HepG2 (cell line): ENCODE data around the gene NXN. TPM values are rescaled to one million over a fixed set of nuclear protein-coding genes. Genes with fewer than 3 reads are reported as not detected.

Source experiments
- DMAP1 ChIP-seq: IDR thresholded peaks from 2 replicates; pipeline ENCODE4 v1.6.1; 2016
- GABPA ChIP-seq, 2 experiments: IDR thresholded peaks; 2 replicates each; pipeline ENCODE4 v1.6.1; 2011 to 2016; ENCODE audit warnings: low read depth in 2 of 2, low read length in 1 of 2, missing biosample characterization in 1 of 2, missing genetic modification characterization in 1 of 2
- GATAD2A ChIP-seq: IDR thresholded peaks from 2 replicates; pipeline ENCODE4 v1.6.1; 2016
- KLF13 ChIP-seq: sonication (generic); formaldehyde crosslinking; IDR thresholded peaks from 2 replicates; pipeline ENCODE4 v1.4.0; 2020; ENCODE audit warnings: mild to moderate bottlenecking, missing genetic modification reagents
- NFYC ChIP-seq: IDR thresholded peaks from 2 replicates; pipeline ENCODE4 v1.6.1; 2016; ENCODE audit warnings: missing genetic modification reagents, missing compliant biosample characterization
- NR2F2 ChIP-seq: IDR thresholded peaks from 2 replicates; pipeline ENCODE4 v1.6.1; 2012; ENCODE audit warnings: low read depth, inconsistent platforms, borderline replicate concordance
- TCF7 ChIP-seq: sonication (generic); IDR thresholded peaks from 2 replicates; pipeline ENCODE4 v1.6.1; 2016; ENCODE audit warnings: antibody characterized with exemption, low read depth
- TGIF2 ChIP-seq: IDR thresholded peaks from 2 replicates; pipeline ENCODE4 v1.6.1; 2016; ENCODE audit warnings: control low read depth, missing compliant biosample characterization
- TP53 ChIP-seq: sonication (generic); formaldehyde crosslinking; conservative IDR thresholded peaks from 2 replicates; pipeline ENCODE4 v1.4.0; 2020; ENCODE audit warnings: missing genetic modification reagents
- ZNF598 ChIP-seq: sonication (generic); formaldehyde crosslinking; IDR thresholded peaks from 2 replicates; pipeline ENCODE4 v1.5.1; 2020; ENCODE audit warnings: mild to moderate bottlenecking, missing genetic modification reagents, borderline replicate concordance
- polyA plus RNA-seq, 8 experiments: library from polyadenylated mRNA; depleted of rRNA in 3 of 8; stranded (reverse) in 7 of 8; unstranded in 1 of 8; fragments of >200 nt; fragmentation: Illumina TruSeq in 4 of 8; extraction: Trizol in 4 of 8; gene quantifications; 2 replicates each; pipeline versions ENCODE4 v1.2.1 to v1.2.3, GENCODE V29; 2011 to 2016; ENCODE audit warnings: low read depth in 4 of 8, missing spikeins in 1 of 8, mixed read lengths in 1 of 8; ENCODE audit not compliant: insufficient read depth in 1 of 8
- total RNA-seq, 5 experiments: library from RNA; depleted of rRNA; stranded (reverse); fragments of >200 nt; fragmentation: Illumina TruSeq; extraction: Trizol; gene quantifications; 2 replicates each; pipeline ENCODE4 v1.2.3, GENCODE V29; 2016; ENCODE audit warnings: low read depth in 1 of 5
- TF ChIP-seq, protein P1 (sequence below): IDR thresholded peaks from 2 replicates; pipeline ENCODE4 v1.4.0; 2020; ENCODE audit warnings: mild to moderate bottlenecking, missing genetic modification reagents
- TF ChIP-seq, protein P2 (sequence below): sonication (generic); formaldehyde crosslinking; IDR thresholded peaks from 2 replicates; pipeline ENCODE4 v1.8.0; 2022; ENCODE audit warnings: missing genetic modification reagents, mild to moderate bottlenecking, inconsistent platforms, borderline replicate concordance
- TF ChIP-seq, protein P3 (sequence below): sonication (generic); formaldehyde crosslinking; IDR thresholded peaks from 2 replicates; pipeline ENCODE4 v1.4.0; 2020; ENCODE audit warnings: mild to moderate bottlenecking, missing genetic modification reagents
- TF ChIP-seq, protein P4 (sequence below): sonication (generic); formaldehyde crosslinking; IDR thresholded peaks from 2 replicates; pipeline ENCODE4 v1.5.0; 2020; ENCODE audit warnings: mild to moderate bottlenecking, missing genetic modification reagents, moderate library complexity
- TF ChIP-seq, protein P5 (sequence below): sonication (generic); formaldehyde crosslinking; IDR thresholded peaks from 2 replicates; pipeline ENCODE4 v1.4.0; 2020; ENCODE audit warnings: missing genetic modification reagents

The NXN gene
- total and polyA plus RNA-seq, 2 of the 13 experiments (the other 11 are each of a cell fraction or from before 2014, with no cell fraction given), result 22.2 to 24.3 TPM

DNA sequence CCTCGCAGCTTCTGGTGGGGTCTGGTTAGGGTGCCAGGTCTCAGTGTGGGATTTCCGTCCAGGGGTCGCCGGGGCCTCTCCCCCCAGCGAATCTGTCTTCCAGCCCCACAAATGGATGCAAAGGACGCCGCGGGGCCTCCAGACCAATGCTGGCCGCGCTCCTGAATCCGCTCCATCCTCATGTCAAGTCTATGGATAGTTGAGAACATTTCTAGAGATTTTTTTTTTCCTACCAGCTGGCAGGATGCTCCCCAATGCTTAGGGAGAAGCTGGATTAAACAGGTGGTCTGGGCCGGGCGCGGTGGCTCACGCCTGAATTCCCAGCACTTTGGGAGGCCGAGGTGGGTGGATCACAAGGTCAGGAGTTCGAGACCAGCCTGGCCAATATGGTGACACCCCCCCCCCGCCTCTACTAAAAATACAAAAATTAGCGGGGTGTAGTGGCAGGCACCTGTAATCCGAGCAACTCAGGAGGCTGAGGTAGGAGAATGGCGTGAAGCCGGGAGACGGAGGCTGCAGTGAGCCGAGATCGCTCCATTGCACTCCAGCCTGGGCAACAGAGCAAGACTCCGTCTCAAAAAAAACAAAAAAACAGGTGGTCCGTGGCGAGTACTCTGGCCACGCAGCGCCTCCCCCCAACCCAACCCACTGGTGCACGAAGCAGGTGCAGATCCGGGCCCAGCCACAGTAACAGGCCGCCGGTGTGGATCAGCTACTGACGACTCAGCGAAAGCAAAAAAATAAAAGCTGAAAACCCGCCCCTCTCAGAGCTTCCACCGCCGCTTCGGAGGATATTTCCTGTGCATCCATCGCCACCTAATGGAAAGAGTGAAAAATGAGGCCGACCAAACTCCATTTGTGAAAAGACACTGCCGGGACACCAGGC, 1.1 kb upstream of the NXN start (continued):
- TF ChIP-seq, protein P1, sequence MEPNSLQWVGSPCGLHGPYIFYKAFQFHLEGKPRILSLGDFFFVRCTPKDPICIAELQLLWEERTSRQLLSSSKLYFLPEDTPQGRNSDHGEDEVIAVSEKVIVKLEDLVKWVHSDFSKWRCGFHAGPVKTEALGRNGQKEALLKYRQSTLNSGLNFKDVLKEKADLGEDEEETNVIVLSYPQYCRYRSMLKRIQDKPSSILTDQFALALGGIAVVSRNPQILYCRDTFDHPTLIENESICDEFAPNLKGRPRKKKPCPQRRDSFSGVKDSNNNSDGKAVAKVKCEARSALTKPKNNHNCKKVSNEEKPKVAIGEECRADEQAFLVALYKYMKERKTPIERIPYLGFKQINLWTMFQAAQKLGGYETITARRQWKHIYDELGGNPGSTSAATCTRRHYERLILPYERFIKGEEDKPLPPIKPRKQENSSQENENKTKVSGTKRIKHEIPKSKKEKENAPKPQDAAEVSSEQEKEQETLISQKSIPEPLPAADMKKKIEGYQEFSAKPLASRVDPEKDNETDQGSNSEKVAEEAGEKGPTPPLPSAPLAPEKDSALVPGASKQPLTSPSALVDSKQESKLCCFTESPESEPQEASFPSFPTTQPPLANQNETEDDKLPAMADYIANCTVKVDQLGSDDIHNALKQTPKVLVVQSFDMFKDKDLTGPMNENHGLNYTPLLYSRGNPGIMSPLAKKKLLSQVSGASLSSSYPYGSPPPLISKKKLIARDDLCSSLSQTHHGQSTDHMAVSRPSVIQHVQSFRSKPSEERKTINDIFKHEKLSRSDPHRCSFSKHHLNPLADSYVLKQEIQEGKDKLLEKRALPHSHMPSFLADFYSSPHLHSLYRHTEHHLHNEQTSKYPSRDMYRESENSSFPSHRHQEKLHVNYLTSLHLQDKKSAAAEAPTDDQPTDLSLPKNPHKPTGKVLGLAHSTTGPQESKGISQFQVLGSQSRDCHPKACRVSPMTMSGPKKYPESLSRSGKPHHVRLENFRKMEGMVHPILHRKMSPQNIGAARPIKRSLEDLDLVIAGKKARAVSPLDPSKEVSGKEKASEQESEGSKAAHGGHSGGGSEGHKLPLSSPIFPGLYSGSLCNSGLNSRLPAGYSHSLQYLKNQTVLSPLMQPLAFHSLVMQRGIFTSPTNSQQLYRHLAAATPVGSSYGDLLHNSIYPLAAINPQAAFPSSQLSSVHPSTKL, result no peak
- TF ChIP-seq, protein P2, sequence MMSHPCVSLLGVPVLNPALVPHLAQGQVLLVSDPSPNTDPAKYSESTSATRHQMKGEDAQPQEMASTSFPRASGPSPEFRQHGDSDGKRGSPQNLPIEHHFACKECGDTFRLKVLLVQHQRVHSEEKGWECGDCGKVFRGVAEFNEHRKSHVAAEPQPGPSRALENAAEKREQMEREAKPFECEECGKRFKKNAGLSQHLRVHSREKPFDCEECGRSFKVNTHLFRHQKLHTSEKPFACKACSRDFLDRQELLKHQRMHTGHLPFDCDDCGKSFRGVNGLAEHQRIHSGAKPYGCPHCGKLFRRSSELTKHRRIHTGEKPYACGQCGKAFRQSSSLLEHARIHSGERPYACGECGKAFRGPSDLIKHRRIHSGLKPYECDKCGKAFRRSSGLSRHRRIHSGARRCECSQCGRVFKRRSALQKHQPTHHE (CRISPR knock-in tag), result no peak
- TF ChIP-seq TGIF2 (CRISPR knock-in tag), result no peak
- no peak for TF ChIP-seq ZNF598 (CRISPR knock-in tag)
- TF ChIP-seq KLF13 (CRISPR knock-in tag), result no peak
- TF ChIP-seq, protein P3, sequence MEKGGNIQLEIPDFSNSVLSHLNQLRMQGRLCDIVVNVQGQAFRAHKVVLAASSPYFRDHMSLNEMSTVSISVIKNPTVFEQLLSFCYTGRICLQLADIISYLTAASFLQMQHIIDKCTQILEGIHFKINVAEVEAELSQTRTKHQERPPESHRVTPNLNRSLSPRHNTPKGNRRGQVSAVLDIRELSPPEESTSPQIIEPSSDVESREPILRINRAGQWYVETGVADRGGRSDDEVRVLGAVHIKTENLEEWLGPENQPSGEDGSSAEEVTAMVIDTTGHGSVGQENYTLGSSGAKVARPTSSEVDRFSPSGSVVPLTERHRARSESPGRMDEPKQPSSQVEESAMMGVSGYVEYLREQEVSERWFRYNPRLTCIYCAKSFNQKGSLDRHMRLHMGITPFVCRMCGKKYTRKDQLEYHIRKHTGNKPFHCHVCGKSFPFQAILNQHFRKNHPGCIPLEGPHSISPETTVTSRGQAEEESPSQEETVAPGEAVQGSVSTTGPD (CRISPR knock-in tag), result no peak
- peak; percentile 51; the same call in 1 of the 2 replicates for TF ChIP-seq GATAD2A (CRISPR knock-in tag)
- TF ChIP-seq NR2F2, result no peak
- no peak for TF ChIP-seq GABPA (IDR thresholded peaks at IDR 0.05; ENCODE audit: low read depth, low read length)
- no peak for TF ChIP-seq GABPA (CRISPR knock-in tag; IDR thresholded peaks at IDR 0.05; ENCODE audit: low read depth)
- TF ChIP-seq DMAP1 (CRISPR knock-in tag), result 0 out of 2 replicates have a peak, but pooled peaks have one; percentile 23
- TF ChIP-seq, protein P4, sequence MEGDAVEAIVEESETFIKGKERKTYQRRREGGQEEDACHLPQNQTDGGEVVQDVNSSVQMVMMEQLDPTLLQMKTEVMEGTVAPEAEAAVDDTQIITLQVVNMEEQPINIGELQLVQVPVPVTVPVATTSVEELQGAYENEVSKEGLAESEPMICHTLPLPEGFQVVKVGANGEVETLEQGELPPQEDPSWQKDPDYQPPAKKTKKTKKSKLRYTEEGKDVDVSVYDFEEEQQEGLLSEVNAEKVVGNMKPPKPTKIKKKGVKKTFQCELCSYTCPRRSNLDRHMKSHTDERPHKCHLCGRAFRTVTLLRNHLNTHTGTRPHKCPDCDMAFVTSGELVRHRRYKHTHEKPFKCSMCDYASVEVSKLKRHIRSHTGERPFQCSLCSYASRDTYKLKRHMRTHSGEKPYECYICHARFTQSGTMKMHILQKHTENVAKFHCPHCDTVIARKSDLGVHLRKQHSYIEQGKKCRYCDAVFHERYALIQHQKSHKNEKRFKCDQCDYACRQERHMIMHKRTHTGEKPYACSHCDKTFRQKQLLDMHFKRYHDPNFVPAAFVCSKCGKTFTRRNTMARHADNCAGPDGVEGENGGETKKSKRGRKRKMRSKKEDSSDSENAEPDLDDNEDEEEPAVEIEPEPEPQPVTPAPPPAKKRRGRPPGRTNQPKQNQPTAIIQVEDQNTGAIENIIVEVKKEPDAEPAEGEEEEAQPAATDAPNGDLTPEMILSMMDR, result peak; percentile 86
- TF ChIP-seq, protein P5, sequence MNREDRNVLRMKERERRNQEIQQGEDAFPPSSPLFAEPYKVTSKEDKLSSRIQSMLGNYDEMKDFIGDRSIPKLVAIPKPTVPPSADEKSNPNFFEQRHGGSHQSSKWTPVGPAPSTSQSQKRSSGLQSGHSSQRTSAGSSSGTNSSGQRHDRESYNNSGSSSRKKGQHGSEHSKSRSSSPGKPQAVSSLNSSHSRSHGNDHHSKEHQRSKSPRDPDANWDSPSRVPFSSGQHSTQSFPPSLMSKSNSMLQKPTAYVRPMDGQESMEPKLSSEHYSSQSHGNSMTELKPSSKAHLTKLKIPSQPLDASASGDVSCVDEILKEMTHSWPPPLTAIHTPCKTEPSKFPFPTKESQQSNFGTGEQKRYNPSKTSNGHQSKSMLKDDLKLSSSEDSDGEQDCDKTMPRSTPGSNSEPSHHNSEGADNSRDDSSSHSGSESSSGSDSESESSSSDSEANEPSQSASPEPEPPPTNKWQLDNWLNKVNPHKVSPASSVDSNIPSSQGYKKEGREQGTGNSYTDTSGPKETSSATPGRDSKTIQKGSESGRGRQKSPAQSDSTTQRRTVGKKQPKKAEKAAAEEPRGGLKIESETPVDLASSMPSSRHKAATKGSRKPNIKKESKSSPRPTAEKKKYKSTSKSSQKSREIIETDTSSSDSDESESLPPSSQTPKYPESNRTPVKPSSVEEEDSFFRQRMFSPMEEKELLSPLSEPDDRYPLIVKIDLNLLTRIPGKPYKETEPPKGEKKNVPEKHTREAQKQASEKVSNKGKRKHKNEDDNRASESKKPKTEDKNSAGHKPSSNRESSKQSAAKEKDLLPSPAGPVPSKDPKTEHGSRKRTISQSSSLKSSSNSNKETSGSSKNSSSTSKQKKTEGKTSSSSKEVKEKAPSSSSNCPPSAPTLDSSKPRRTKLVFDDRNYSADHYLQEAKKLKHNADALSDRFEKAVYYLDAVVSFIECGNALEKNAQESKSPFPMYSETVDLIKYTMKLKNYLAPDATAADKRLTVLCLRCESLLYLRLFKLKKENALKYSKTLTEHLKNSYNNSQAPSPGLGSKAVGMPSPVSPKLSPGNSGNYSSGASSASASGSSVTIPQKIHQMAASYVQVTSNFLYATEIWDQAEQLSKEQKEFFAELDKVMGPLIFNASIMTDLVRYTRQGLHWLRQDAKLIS (CRISPR knock-in tag), result no peak
- no peak for TF ChIP-seq TCF7
- 0 out of 2 replicates have a peak, but pooled peaks have one; percentile 13 for TF ChIP-seq NFYC (CRISPR knock-in tag)
- no peak for TF ChIP-seq TP53 (CRISPR knock-in tag)
